SU-DHL-6 (cell line): ENCODE results near the gene SRRM3.

Experiments
- H2AFZ ChIP-seq: fragments of 200-600 bp; sonication (generic); 2 replicates; pipeline ENCODE4 v1.6.1; 2014; ENCODE audit warnings: low read depth, mild to moderate bottlenecking, moderate library complexity, mixed read lengths, antibody characterized with exemption, low read length; ENCODE audit not compliant: severe bottlenecking
- H3F3A ChIP-seq: fragments of 200-600 bp; shearing (Covaris generic); 2 replicates; pipeline ENCODE4 v1.6.0; 2016; ENCODE audit warnings: antibody characterized with exemption, mild to moderate bottlenecking; ENCODE audit not compliant: insufficient read depth
- H3K27ac ChIP-seq: fragments of 200-600 bp; sonication (generic); 2 replicates; pipeline ENCODE4 v1.5.1; 2016; ENCODE audit warnings: low read depth, mild to moderate bottlenecking, low read length, moderate library complexity, mixed read lengths
- H3K27me3 ChIP-seq: fragments of 200-600 bp; sonication (generic), shearing (Covaris generic); 2 replicates; pipeline ENCODE4 v1.6.0; 2014; ENCODE audit warnings: mild to moderate bottlenecking, low read length
- H3K36me3 ChIP-seq: fragments of 200-600 bp; sonication (generic); 2 replicates; pipeline ENCODE4 v1.6.1; 2014; ENCODE audit warnings: mild to moderate bottlenecking, low read length, mixed read lengths
- H3K4me2 ChIP-seq: fragments of 300-600, 200-600 bp; shearing (Covaris generic), sonication (generic); 2 replicates; pipeline ENCODE4 v1.6.0; 2014; ENCODE audit warnings: low read length, low read depth, mild to moderate bottlenecking; ENCODE audit not compliant: poor library complexity, severe bottlenecking
- H3K4me3 ChIP-seq: fragments of 200-600 bp; sonication (generic); 2 replicates; pipeline ENCODE4 v1.5.1; 2014; ENCODE audit warnings: antibody characterized with exemption, low read length, mild to moderate bottlenecking, mixed read lengths; ENCODE audit not compliant: insufficient read depth, poor library complexity, severe bottlenecking
- H3K79me2 ChIP-seq: fragments of 200-600 bp; sonication (generic); 2 replicates; pipeline ENCODE4 v1.6.1; 2014; ENCODE audit warnings: mild to moderate bottlenecking, low read length, moderate library complexity; ENCODE audit not compliant: insufficient read depth
- H3K9ac ChIP-seq: fragments of 200-600 bp; sonication (generic); 2 replicates; pipeline ENCODE4 v1.7.0; 2014; ENCODE audit warnings: mild to moderate bottlenecking, low read length
- H3K9me2 ChIP-seq: fragments of 200-600 bp; sonication (generic); replicated peaks from 2 replicates; pipeline ENCODE4 v1.6.1; 2014; ENCODE audit warnings: low read length; ENCODE audit not compliant: insufficient read depth
- H3K9me3 ChIP-seq: fragments of 200-600 bp; sonication (generic); 2 replicates; pipeline ENCODE4 v1.6.1; 2014; ENCODE audit warnings: low read length, mixed read lengths; ENCODE audit not compliant: insufficient read depth
- H4K20me1 ChIP-seq: fragments of 200-600 bp; sonication (generic); 2 replicates; pipeline ENCODE4 v1.6.1; 2014; ENCODE audit warnings: low read depth, mild to moderate bottlenecking, antibody characterized with exemption, low read length, moderate library complexity, mixed read lengths
- EZH2phosphoT487 ChIP-seq: fragments of 200-600 bp; sonication (generic), shearing (Covaris generic); conservative IDR thresholded peaks from 2 replicates; pipeline ENCODE4 v1.6.1; 2018; ENCODE audit warnings: mild to moderate bottlenecking, antibody characterized with exemption, low read length, moderate library complexity, mixed read lengths
- TF ChIP-seq, protein P1 (sequence below): fragments of 200-600 bp; sonication (generic); IDR thresholded peaks from one replicate; pipeline ENCODE4 v1.5.1; 2017; ENCODE audit warnings: antibody characterized with exemption, mild to moderate bottlenecking, low read length, moderate library complexity; ENCODE audit not compliant: insufficient read depth, poor library complexity, severe bottlenecking

The SRRM3 gene

DNA sequence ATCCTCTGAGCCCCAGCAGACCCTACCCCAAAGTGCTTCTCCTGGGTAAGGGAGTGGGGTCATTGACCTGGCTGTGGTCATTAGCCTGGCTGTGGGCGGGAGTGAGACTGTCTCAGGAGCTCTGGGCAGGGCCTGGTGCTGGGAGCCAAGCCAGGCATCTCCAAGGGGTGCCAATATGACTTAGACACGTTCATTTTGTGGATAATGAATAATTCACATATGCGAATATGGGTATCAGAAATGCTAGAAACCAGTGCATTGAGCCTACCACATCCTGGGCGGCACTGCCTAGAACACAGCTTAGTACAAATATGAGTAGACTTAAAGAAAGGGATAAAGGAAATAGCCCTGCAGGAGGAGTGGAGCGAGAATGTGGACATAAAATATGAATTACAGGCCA is 14.4 kb upstream of the SRRM3 start:
- Histone ChIP-seq H4K20me1 (no peaks in the 10 kb centered on the region), H2AFZ (no peak overlapping the region), H3K27me3 (no peaks in the 10 kb centered on the region), H3K36me3 (no peaks in the 10 kb centered on the region), H3K4me3 (no peak overlapping the region), H3K9ac (no peak overlapping the region), H3K79me2 (no peaks in the 10 kb centered on the region), H3F3A (no peaks in the 10 kb centered on the region), H3K4me2 (no peak overlapping the region), H3K9me3 (no peaks in the 10 kb centered on the region), H3K9me2 (no peaks in the 10 kb centered on the region), H3K27ac (no peak overlapping the region)
- no peak for TF ChIP-seq EZH2phosphoT487
- TF ChIP-seq, protein P1, sequence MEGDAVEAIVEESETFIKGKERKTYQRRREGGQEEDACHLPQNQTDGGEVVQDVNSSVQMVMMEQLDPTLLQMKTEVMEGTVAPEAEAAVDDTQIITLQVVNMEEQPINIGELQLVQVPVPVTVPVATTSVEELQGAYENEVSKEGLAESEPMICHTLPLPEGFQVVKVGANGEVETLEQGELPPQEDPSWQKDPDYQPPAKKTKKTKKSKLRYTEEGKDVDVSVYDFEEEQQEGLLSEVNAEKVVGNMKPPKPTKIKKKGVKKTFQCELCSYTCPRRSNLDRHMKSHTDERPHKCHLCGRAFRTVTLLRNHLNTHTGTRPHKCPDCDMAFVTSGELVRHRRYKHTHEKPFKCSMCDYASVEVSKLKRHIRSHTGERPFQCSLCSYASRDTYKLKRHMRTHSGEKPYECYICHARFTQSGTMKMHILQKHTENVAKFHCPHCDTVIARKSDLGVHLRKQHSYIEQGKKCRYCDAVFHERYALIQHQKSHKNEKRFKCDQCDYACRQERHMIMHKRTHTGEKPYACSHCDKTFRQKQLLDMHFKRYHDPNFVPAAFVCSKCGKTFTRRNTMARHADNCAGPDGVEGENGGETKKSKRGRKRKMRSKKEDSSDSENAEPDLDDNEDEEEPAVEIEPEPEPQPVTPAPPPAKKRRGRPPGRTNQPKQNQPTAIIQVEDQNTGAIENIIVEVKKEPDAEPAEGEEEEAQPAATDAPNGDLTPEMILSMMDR, result no peak

DNA sequence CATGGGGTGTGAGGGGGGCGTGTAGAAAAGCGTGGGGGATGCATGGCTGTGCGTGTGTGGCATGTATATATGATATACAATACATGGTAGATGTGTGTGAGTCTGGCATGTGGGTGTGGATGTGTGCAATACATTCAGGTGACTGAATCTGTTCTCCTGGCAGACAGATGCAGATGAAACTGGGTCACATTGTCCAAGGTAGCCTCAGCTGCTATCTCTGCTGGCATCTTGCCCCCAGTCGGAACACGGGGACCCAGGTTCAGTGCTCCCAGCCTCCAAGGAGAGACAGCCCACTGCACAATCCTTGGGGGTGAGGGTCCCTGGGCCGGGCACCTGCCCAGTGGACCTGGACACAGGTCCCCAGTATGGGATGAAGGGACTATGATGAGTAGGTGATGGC is 12.4 kb upstream of the SRRM3 start:
- Histone ChIP-seq H4K20me1 (no peaks in the 10 kb centered on the region), H3K27me3 (no peaks in the 10 kb centered on the region), H3K36me3 (no peaks in the 10 kb centered on the region), H3K4me2 (no peak overlapping the region), H3K4me3 (no peak overlapping the region), H3F3A (no peaks in the 10 kb centered on the region), H3K9me2 (no peaks in the 10 kb centered on the region), H3K9me3 (no peaks in the 10 kb centered on the region), H3K27ac (no peak overlapping the region), H3K79me2 (no peaks in the 10 kb centered on the region), H3K9ac (no peak overlapping the region), H2AFZ (no peak overlapping the region)
- TF ChIP-seq, protein P1, result no peak
- no peak for TF ChIP-seq EZH2phosphoT487

- no peak overlapping the region for H3K4me3 ChIP-seq
- no peaks in the 10 kb centered on the region for H4K20me1 ChIP-seq
- no peaks in the 10 kb centered on the region for H3K79me2 ChIP-seq
- H3K9me3 ChIP-seq, result no peaks in the 10 kb centered on the region
- H3F3A ChIP-seq, result no peaks in the 10 kb centered on the region
- no peaks in the 10 kb centered on the region for H3K27me3 ChIP-seq
- H3K9me2 ChIP-seq, result no peaks in the 10 kb centered on the region
- no peak for TF ChIP-seq EZH2phosphoT487
- H3K9ac ChIP-seq, result no peak overlapping the region
- no peak overlapping the region for H3K4me2 ChIP-seq
- H3K27ac ChIP-seq, result no peak overlapping the region
- H2AFZ ChIP-seq, result no peak overlapping the region
- H3K36me3 ChIP-seq, result no peaks in the 10 kb centered on the region
Observed at GRCh38 chr7:76191783-76192240, 9.9 kb upstream of the SRRM3 start.

DNA sequence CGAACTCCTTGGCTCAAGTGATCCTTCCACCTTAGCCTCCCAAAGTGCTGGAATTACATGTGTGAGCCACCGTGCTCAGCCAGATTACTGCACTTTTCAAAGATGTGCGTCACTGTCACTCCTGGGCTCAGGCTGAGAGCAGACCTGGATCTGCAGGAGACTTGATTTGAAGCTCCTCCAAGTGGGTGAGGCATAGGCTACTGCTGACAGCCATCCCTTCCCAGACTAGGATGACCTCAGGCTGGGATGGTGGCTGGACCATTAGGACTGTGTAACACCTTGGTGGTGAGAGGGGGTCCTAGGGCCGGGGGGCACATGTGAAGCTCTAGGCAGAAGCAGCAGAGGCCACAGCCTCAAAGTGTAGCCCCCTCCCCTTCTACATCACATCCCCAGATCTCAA is 8.2 kb upstream of the SRRM3 start:
- Histone ChIP-seq H3K27ac (no peak overlapping the region), H3K4me2 (no peak overlapping the region), H2AFZ (no peak overlapping the region), H3F3A (no peaks in the 10 kb centered on the region), H3K9me3 (no peaks in the 10 kb centered on the region), H3K9ac (no peak overlapping the region), H3K79me2 (no peaks in the 10 kb centered on the region), H3K27me3 (no peaks in the 10 kb centered on the region), H3K9me2 (no peaks in the 10 kb centered on the region), H3K36me3 (no peaks in the 10 kb centered on the region), H3K4me3 (no peak overlapping the region), H4K20me1 (no peaks in the 10 kb centered on the region)
- TF ChIP-seq, protein P1, result no peak
- no peak for TF ChIP-seq EZH2phosphoT487
